Vagina (tissue), 2 donors: Measurements from ENCODE around the gene HERC2.

ENCODE experiments used
- POLR2AphosphoS5 ChIP-seq, 2 donors: sonication (generic); formaldehyde crosslinking; IDR thresholded peaks; one replicate each; pipeline ENCODE4 v1.9.0; 2017; ENCODE audit warnings: antibody characterized with exemption in 2 of 2, mild to moderate bottlenecking in 2 of 2, low read depth in 1 of 2; ENCODE audit not compliant: insufficient read depth in 1 of 2
- TF ChIP-seq, protein P1 (sequence below), 3 experiments: fragments of 450-650 bp in 2 of 3; fragments of 200-600 bp in 1 of 3; sonication (generic) in 1 of 3; IDR thresholded peaks; one replicate each; pipeline ENCODE4 v1.5.1; 2017 to 2019; ENCODE audit warnings: antibody characterized with exemption in 3 of 3, mild to moderate bottlenecking in 2 of 3, moderate library complexity in 2 of 3

DNA sequence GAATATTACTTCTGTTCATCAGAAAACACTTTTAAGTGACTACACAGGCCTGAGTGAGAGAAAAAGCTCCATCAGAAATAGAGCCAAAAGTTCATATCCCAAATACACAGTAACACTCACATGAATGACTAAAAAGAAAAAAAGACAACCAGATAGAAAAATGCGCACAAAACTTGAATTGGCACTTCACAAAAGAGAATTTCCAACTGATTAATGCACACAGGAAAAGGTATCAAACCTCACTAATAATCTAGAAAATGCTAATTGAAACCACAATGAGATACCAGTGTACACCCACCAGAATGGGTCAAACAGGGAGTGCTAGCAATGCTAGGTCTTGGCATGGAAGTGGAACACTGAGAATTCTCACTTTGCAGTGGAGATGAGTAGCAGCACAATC, 78.6 kb downstream of the HERC2 start:
- no peak for TF ChIP-seq POLR2AphosphoS5 (IDR thresholded peaks at IDR 0.05; ENCODE audit: insufficient read depth in 1 of 2, low read depth in 1 of 2)
- TF ChIP-seq, protein P1, sequence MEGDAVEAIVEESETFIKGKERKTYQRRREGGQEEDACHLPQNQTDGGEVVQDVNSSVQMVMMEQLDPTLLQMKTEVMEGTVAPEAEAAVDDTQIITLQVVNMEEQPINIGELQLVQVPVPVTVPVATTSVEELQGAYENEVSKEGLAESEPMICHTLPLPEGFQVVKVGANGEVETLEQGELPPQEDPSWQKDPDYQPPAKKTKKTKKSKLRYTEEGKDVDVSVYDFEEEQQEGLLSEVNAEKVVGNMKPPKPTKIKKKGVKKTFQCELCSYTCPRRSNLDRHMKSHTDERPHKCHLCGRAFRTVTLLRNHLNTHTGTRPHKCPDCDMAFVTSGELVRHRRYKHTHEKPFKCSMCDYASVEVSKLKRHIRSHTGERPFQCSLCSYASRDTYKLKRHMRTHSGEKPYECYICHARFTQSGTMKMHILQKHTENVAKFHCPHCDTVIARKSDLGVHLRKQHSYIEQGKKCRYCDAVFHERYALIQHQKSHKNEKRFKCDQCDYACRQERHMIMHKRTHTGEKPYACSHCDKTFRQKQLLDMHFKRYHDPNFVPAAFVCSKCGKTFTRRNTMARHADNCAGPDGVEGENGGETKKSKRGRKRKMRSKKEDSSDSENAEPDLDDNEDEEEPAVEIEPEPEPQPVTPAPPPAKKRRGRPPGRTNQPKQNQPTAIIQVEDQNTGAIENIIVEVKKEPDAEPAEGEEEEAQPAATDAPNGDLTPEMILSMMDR (IDR thresholded peaks at IDR 0.05), result no peak
